ENCODE measurements around the gene FAM98C.

- TF ChIP-seq MAX (IDR thresholded peaks at IDR 0.05; ENCODE audit: low read depth), result no peak
- TF ChIP-seq USF2 (IDR thresholded peaks at IDR 0.05; ENCODE audit: borderline replicate concordance, low read depth, low read length), result no peak
- no peak for TF ChIP-seq NFIC (IDR thresholded peaks at IDR 0.05; ENCODE audit: borderline replicate concordance)
- no peak for TF ChIP-seq RXRA (IDR thresholded peaks at IDR 0.05; ENCODE audit: borderline replicate concordance, low read depth)
- TF ChIP-seq EP300 (IDR thresholded peaks at IDR 0.05; ENCODE audit: borderline replicate concordance in 1 of 2, low read depth in 1 of 2, low read length in 1 of 2), result no peak
- TF ChIP-seq CTCF (IDR thresholded peaks at IDR 0.05), result no peak
- TF ChIP-seq REST (IDR thresholded peaks at IDR 0.05; ENCODE audit: low read depth, low read length), result no peak
- no peak for TF ChIP-seq IRF3 (IDR thresholded peaks at IDR 0.05; ENCODE audit: low read depth, low read length)
- TF ChIP-seq POLR2AphosphoS5 (IDR thresholded peaks at IDR 0.05; ENCODE audit: low read depth, low read length), result no peak
These were observed 12.7 kb upstream of the FAM98C start for GRCh38 chr19:38389957-38390924.
